HG02759 (cell line): Measurements from ENCODE around the gene GRIN2D.

Experiments
- ATAC-seq: cut with Tn5 transposase; IDR thresholded peaks from one replicate; pipeline ENCODE4 v1.9.1; 2021; ENCODE audit warnings: mild to moderate bottlenecking, moderate library complexity; ENCODE audit not compliant: unreplicated experiment

Gene GRIN2D

DNA sequence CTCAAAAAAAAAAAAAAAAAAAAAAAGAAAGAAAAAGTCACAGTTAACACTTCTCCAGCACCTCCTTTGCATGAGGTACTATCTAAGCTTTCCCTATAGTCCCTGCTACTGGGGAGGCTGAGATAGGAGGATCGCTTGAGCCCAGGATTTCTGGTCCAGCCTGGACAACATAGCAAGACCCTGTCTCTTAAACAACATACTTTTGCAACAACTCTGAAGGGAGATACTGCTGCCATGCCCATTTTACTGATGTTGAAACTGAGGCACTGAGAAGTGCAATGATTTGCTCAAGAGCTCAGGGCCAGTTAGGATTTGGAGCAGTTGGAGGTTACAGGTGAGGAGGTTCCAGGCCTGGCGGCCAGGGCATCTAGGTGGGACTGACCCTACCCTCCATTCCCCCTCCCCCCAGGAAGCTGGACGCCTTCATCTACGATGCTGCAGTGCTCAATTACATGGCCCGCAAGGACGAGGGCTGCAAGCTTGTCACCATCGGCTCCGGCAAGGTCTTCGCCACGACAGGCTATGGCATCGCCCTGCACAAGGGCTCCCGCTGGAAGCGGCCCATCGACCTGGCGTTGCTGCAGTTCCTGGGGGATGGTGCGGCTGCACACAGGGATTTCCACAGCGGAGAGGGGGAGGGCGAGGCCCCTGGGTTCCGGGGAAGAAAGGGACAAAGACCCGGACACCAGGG is 48.0 kb downstream of the GRIN2D start:
- no peak for ATAC-seq

DNA sequence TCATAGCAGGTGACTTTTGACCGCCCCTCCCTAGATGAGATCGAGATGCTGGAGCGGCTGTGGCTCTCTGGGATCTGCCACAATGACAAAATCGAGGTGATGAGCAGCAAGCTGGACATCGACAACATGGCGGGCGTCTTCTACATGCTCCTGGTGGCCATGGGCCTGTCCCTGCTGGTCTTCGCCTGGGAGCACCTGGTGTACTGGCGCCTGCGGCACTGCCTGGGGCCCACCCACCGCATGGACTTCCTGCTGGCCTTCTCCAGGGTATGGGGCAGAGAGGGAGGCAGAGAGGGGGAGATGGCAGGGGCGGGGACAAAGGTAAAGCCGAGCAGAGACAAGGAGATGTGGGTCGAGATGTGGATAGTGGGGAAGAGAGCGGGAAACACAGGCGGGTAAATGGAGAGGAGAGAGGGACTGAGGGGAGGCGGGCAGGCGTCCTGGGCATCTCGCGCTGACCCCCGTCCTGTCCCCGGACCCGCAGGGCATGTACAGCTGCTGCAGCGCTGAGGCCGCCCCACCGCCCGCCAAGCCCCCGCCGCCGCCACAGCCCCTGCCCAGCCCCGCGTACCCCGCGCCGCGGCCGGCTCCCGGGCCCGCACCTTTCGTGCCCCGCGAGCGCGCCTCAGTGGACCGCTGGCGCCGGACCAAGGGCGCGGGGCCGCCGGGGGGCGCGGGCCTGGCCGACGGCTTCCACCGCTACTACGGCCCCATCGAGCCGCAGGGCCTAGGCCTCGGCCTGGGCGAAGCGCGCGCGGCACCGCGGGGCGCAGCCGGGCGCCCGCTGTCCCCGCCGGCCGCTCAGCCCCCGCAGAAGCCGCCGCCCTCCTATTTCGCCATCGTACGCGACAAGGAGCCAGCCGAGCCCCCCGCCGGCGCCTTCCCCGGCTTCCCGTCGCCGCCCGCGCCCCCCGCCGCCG is 48.9 kb downstream of the GRIN2D start:
- no peak for ATAC-seq

DNA sequence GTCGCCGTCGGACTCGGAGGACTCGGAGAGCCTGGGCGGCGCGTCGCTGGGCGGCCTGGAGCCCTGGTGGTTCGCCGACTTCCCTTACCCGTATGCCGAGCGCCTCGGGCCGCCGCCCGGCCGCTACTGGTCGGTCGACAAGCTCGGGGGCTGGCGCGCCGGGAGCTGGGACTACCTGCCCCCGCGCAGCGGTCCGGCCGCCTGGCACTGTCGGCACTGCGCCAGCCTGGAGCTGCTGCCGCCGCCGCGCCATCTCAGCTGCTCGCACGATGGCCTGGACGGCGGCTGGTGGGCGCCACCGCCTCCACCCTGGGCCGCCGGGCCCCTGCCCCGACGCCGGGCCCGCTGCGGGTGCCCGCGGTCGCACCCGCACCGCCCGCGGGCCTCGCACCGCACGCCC is 49.8 kb downstream of the GRIN2D start:
- no peak for ATAC-seq
